Neural progenitor cell (in vitro differentiated cells): ENCODE results near the gene VILL.
A peak's percentile ranks its signal among the peaks of the same experiment; 100 is the strongest.

Source experiments
- EZH2 ChIP-seq: fragments of 200-600 bp; sonication (generic); IDR thresholded peaks from 2 replicates; pipeline ENCODE4 v1.6.1; 2017; ENCODE audit warnings: antibody characterized with exemption, mild to moderate bottlenecking, moderate library complexity
- EZH2phosphoT487 ChIP-seq: fragments of 200-600 bp; sonication (generic); IDR thresholded peaks from 2 replicates; pipeline ENCODE4 v1.6.1; 2017; ENCODE audit warnings: antibody characterized with exemption
- TF ChIP-seq, protein P1 (sequence below): fragments of 200-600 bp; sonication (generic); IDR thresholded peaks from 2 replicates; pipeline ENCODE4 v1.5.1; 2017; ENCODE audit warnings: antibody characterized with exemption, mild to moderate bottlenecking

- TF ChIP-seq, protein P1, sequence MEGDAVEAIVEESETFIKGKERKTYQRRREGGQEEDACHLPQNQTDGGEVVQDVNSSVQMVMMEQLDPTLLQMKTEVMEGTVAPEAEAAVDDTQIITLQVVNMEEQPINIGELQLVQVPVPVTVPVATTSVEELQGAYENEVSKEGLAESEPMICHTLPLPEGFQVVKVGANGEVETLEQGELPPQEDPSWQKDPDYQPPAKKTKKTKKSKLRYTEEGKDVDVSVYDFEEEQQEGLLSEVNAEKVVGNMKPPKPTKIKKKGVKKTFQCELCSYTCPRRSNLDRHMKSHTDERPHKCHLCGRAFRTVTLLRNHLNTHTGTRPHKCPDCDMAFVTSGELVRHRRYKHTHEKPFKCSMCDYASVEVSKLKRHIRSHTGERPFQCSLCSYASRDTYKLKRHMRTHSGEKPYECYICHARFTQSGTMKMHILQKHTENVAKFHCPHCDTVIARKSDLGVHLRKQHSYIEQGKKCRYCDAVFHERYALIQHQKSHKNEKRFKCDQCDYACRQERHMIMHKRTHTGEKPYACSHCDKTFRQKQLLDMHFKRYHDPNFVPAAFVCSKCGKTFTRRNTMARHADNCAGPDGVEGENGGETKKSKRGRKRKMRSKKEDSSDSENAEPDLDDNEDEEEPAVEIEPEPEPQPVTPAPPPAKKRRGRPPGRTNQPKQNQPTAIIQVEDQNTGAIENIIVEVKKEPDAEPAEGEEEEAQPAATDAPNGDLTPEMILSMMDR, result peak; percentile 37
- no peak for TF ChIP-seq EZH2
- TF ChIP-seq EZH2phosphoT487, result no peak
These were observed 11.0 kb downstream of the VILL start for GRCh38 chr3:38001456-38002081.
